ENCODE measurements around the gene RPP30.

The RPP30 gene

GRCh38 chr10:90947030-90947960, 75.5 kb downstream of the RPP30 start:
- DNase-seq = no peak
